EL (cell line): Measurements from ENCODE around the gene PMAIP1.

Source experiments
- DNase-seq: peaks from one replicate; pipeline ENCODE4 v3.0.0-alpha.2; 2016

Gene PMAIP1

GRCh38 chr18:59915606-59916005, 15.8 kb downstream of the PMAIP1 start:
- DNase-seq = no peak

- DNase-seq = no peak
These were observed 16.9 kb downstream of the PMAIP1 start for GRCh38 chr18:59916746-59917145.

GRCh38 chr18:59917422-59917821, 17.6 kb downstream of the PMAIP1 start:
- DNase-seq = no peak

- peak; percentile 54 for DNase-seq
These were observed 18.5 kb downstream of the PMAIP1 start for GRCh38 chr18:59918320-59918755.

- no peak for DNase-seq
These were observed 19.2 kb downstream of the PMAIP1 start for GRCh38 chr18:59918997-59919396.

GRCh38 chr18:59921384-59921891, 21.6 kb downstream of the PMAIP1 start:
- DNase-seq = no peak

- no peak for DNase-seq
These were observed 23.9 kb downstream of the PMAIP1 start for GRCh38 chr18:59923539-59924196.

GRCh38 chr18:59926131-59926530, 26.3 kb downstream of the PMAIP1 start:
- no peak for DNase-seq

- no peak for DNase-seq
These were observed 27.5 kb downstream of the PMAIP1 start for GRCh38 chr18:59927246-59927825.

GRCh38 chr18:59928201-59928600, 28.4 kb downstream of the PMAIP1 start:
- DNase-seq = no peak

- peak; percentile 41 for DNase-seq
These were observed 30.0 kb downstream of the PMAIP1 start for GRCh38 chr18:59929621-59930295.

- no peak for DNase-seq
These were observed 32.6 kb downstream of the PMAIP1 start for GRCh38 chr18:59932401-59932800.

GRCh38 chr18:59938676-59939075, 38.9 kb downstream of the PMAIP1 start:
- DNase-seq = no peak

GRCh38 chr18:59939127-59939526, 39.3 kb downstream of the PMAIP1 start:
- DNase-seq = no peak

- DNase-seq = no peak
These were observed 40.3 kb downstream of the PMAIP1 start for GRCh38 chr18:59940068-59940467.

- DNase-seq = no peak
These were observed 41.5 kb downstream of the PMAIP1 start for GRCh38 chr18:59941331-59941730.

- no peak for DNase-seq
These were observed 42.8 kb downstream of the PMAIP1 start for GRCh38 chr18:59942601-59943000.

GRCh38 chr18:59945544-59945943, 45.7 kb downstream of the PMAIP1 start:
- no peak for DNase-seq

GRCh38 chr18:59950215-59950944, 50.6 kb downstream of the PMAIP1 start:
- no peak for DNase-seq

GRCh38 chr18:59951591-59951990, 51.8 kb downstream of the PMAIP1 start:
- no peak for DNase-seq

GRCh38 chr18:59952283-59953007, 52.6 kb downstream of the PMAIP1 start:
- no peak for DNase-seq
